Lower lobe of right lung (tissue), 2 donors: ENCODE data around the gene RAPGEF5. TPM values are rescaled to one million over a fixed set of nuclear protein-coding genes. Genes with fewer than 3 reads are reported as not detected.

ENCODE experiments used
- ATAC-seq, 2 donors: fragments of 200-7000 bp; cut with Tn5 transposase; one replicate each; pipeline ENCODE4 v1.9.1; 2020 to 2022; ENCODE audit warnings: mild to moderate bottlenecking in 2 of 2, moderate library complexity in 2 of 2
- DNase-seq: peaks from one replicate; pipeline ENCODE4 v3.0.0-alpha.2; 2020
- H3K27ac ChIP-seq: fragments of 200-600 bp; one replicate; pipeline ENCODE4 v1.8.0; 2022
- H3K27me3 ChIP-seq: fragments of 200-600 bp; one replicate; pipeline ENCODE4 v1.8.0; 2022; ENCODE audit warnings: low read depth
- H3K36me3 ChIP-seq: fragments of 200-600 bp; one replicate; pipeline ENCODE4 v1.8.0; 2022; ENCODE audit warnings: mild to moderate bottlenecking
- H3K4me1 ChIP-seq: fragments of 200-600 bp; one replicate; pipeline ENCODE4 v1.8.0; 2022
- H3K4me3 ChIP-seq: fragments of 200-600 bp; one replicate; pipeline ENCODE4 v1.8.0; 2022; ENCODE audit warnings: mild to moderate bottlenecking
- H3K9me3 ChIP-seq: fragments of 200-600 bp; one replicate; pipeline ENCODE4 v1.8.0; 2022
- CTCF ChIP-seq: fragments of 200-600 bp; IDR thresholded peaks from one replicate; pipeline ENCODE4 v1.8.0; 2022; ENCODE audit warnings: antibody characterized with exemption, mild to moderate bottlenecking
- intact Hi-C: fragments of 100-400 bp; cut with DNase I; formaldehyde crosslinking; loops from one replicate; pipeline ENCODE4 v1.11.0; 2022
- total RNA-seq: library from RNA; stranded (reverse); fragmentation: NEBNext Ultra II Directional; extraction: Animal tissue kit (Norgen Biotek cat#: 25700); gene quantifications from one replicate; pipeline ENCODE4 v1.2.1, GENCODE V29; 2021
- donor health status: DM: no; HTN: yes; CAD: no; lungs with severe emphysema.

The RAPGEF5 gene
- total RNA-seq, 1 donor from 2014 or later, result 85.1 TPM

- intact Hi-C loops, result no loop called here
- TF ChIP-seq CTCF, result no peak
- Histone ChIP-seq H3K4me3 (no peak overlapping the region), H3K27ac (no peak overlapping the region), H3K27me3 (no peaks in the 10 kb centered on the region), H3K9me3 (no peaks in the 10 kb centered on the region), H3K4me1 (peaks cover 10% of the 10 kb centered on the region), H3K36me3 (no peaks in the 10 kb centered on the region)
- ATAC-seq (no peak), DNase-seq (no peak)
Observed at GRCh38 chr7:22300839-22301238, 56.1 kb downstream of the RAPGEF5 start.

GRCh38 chr7:22296916-22297315 lies 60.0 kb downstream of the RAPGEF5 start:
- Histone ChIP-seq H3K27me3 (no peaks in the 10 kb centered on the region), H3K27ac (no peak overlapping the region), H3K9me3 (no peaks in the 10 kb centered on the region), H3K36me3 (no peaks in the 10 kb centered on the region), H3K4me1 (peaks cover 13% of the 10 kb centered on the region), H3K4me3 (no peak overlapping the region)
- TF ChIP-seq CTCF, result no peak
- DNase-seq (no peak), ATAC-seq (no peak)
- intact Hi-C loops, result no loop called here

- Histone ChIP-seq H3K27me3 (no peaks in the 10 kb centered on the region), H3K27ac (no peak overlapping the region), H3K36me3 (no peaks in the 10 kb centered on the region), H3K4me3 (no peak overlapping the region), H3K9me3 (no peaks in the 10 kb centered on the region), H3K4me1 (peaks cover 13% of the 10 kb centered on the region)
- TF ChIP-seq CTCF, result no peak
- no peak for DNase-seq
- intact Hi-C loops, result no loop called here
- peak in 1 of 2 donors; percentile 33 for ATAC-seq
Observed at GRCh38 chr7:22296265-22296566, 60.7 kb downstream of the RAPGEF5 start.

- Histone ChIP-seq H3K27me3 (no peaks in the 10 kb centered on the region), H3K4me3 (no peak overlapping the region), H3K27ac (no peak overlapping the region), H3K4me1 (peaks cover 13% of the 10 kb centered on the region), H3K36me3 (no peaks in the 10 kb centered on the region), H3K9me3 (no peaks in the 10 kb centered on the region)
- DNase-seq (no peak), ATAC-seq (peak in 1 of 2 donors; percentile 81)
- no peak for TF ChIP-seq CTCF
- intact Hi-C loops, result no loop called here
Observed at GRCh38 chr7:22295402-22296264, 61.3 kb downstream of the RAPGEF5 start.

- Histone ChIP-seq H3K36me3 (no peaks in the 10 kb centered on the region), H3K4me3 (no peak overlapping the region), H3K27me3 (no peaks in the 10 kb centered on the region), H3K27ac (no peak overlapping the region), H3K9me3 (no peaks in the 10 kb centered on the region), H3K4me1 (peaks cover 13% of the 10 kb centered on the region)
- ATAC-seq (no peak), DNase-seq (no peak)
- no peak for TF ChIP-seq CTCF
- intact Hi-C loops, result loop anchor here (5.0 kb wide), 1 partner anchor 180 kb away; no protein-coding TSS in a partner anchor
Observed at GRCh38 chr7:22292531-22292930, 64.4 kb downstream of the RAPGEF5 start.
